ENCODE measurements around the gene DHX38.
A peak's percentile ranks its signal among the peaks of the same experiment; 100 is the strongest.
"Not testable (repeated sequence)": the region's sequence is repeated elsewhere in the genome, so short reads cannot be mapped to it uniquely, and the experiment has no call there.

The DHX38 gene

DNA sequence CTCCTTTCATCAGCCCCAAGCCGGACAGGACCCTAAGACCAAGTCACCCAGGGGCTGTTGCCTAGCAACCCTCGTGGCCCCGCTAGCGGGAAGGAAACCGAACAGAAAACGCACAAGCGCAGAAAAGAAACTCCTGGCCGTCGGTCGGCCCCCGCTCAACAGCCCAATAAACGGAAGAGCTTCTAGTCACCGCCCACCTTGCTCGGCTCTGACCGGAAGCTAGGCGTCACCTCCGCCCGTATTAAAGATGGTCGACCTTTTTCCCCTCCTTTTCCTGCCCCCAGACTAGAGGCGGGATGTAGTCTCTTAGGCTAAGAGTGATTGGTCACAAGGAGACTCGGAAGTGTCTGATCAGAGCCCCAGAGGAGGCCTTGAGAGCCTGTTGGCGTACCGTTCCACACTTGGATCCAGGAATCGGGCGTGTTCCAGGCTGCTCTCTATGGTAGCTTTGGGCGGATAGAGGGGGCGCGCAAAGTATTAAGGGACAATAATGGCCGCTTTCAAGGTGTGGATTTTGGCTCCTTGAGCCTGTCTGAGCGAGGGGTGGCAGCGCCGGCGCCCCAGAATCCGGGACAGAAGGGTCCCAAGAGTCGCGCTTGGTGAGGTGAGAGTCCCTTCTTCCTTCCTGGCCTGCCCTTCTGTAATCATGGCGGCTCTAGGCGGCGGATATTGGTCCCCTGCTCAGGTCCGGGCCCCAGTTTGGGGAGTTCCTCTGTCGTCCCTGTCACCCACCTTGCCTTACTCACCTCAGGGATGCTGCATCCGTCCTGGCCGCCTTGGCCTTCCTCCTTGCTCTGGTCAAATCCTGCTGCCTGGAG is at the start of gene DHX38, which contains the start of gene TXNL4B:
Gene DHX38, plus strand, starts transcription at position 400 of the 818 bp plus-strand sequence. CDS start 2,311 bp downstream, outside the sequence.
Gene TXNL4B, minus strand, starts transcription at position 173 of the 818 bp plus-strand sequence. CDS start 2,871 bp downstream, outside the sequence.
- DNase-seq, result peak; percentile 97

DNA sequence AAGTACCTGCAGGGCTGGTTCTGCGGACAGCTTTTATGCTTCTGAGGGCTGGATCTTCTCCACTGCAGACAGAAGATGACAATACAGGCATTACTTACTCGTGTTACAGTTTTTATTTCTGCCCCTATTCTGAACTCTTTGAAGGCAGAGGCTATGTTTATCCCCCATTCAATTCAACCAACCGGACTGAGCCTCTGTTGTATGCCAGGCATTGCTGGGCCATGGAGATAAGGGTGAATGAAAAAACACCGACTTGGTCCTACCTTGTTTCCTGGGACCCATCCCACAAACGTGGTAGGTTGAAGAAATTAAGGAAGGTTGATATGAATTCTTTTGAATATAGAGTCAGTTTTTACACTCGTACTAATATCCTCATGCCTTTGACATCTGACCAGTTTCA is 49.4 kb upstream of the DHX38 start:
- DNase-seq, result no peak

DNA sequence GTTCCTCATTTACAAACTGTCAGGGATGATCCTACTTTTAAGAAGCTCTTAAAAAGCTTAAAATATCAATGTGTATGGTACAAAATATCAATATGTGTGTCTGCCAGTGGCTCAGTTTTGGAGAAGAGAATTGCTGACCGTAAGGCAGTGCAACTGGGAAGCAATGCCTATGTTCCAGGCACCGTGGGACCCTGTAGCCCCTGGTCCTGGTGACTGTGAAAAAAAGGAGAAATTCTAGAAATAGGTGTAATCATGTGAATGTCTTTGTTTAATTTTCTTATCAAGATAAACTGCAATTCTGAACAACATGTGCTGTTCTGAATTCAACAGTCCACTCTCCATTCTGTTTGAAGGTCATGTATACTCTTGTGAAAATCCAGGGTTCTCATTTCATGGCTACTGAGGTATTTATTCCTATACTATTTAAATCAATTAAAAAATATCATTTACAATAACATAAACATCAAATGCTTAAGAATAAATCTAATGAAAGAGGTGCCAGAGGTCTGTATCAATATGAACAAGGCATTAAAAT is 48.8 kb upstream of the DHX38 start:
- no peak for DNase-seq

DNA sequence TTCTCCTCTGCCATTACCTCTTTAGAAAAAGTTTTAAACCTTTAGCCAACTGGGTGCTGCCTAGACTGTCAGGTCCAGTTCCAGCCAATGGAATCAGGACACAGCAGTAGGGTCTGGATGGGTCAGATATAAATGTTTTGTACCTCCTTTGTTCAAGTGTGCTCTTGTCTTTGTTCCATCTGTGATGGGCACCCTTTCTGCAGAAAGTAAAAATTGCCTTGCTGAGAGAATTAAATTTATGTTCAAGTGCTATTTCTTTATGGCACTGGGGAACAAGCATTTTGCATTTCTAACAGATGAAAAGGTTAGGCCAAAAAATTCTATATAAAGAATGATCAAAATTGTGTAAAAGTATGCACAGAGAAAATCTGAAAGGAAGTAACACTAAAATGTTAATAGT is 44.5 kb upstream of the DHX38 start:
- DNase-seq, result no peak

DNA sequence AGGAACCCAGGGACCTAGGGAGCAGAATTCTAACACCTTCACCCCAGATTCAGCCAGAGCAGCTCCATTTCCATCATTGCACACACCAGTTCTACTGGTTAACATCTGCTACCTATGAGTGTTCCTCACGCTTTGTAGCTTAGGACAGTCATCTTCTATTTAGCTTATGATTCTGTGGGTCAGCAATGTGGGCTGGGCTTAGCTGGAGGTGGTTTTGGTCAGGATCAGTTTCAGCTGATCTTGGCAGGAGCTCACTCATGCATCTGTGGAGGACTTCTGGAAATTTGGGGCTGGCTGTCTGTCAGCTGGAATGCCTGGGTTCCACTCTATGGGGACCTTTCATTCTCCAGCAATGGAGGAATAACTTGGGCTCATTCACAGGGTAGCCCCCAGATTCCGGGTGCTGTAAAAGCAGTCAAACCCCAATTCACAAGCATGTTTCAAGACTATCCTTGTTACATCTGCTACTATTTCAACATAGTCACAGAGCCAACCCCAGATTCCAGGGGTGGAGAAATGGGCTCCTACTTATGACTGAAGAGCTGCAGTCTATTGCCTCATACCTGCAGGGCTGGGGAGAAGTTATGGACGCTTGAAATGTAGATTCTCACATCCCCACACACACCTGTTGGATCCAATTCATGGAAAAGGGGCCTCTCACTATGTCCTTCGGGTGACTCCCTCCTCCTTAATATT is 42.7 kb upstream of the DHX38 start:
- no peak for DNase-seq

DNA sequence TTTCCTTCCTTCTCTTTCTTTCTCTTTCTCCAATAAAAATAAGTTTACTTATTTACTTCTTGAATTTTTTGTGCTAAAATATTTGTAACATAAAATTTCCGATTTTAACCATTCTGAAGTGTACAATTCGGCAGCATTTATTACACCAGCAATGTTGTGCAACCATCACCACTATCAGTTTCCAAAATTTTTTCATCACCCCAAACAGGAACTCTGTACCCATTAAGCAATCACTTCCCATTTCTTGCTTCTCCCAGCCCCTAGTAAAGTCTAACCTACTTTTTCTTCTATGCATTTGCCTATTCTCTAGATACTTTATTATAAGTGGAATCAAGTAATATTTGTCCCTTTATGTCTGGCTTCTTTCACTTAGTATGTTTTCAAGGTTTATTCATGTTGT is 41.8 kb upstream of the DHX38 start:
- no peak for DNase-seq

DNA sequence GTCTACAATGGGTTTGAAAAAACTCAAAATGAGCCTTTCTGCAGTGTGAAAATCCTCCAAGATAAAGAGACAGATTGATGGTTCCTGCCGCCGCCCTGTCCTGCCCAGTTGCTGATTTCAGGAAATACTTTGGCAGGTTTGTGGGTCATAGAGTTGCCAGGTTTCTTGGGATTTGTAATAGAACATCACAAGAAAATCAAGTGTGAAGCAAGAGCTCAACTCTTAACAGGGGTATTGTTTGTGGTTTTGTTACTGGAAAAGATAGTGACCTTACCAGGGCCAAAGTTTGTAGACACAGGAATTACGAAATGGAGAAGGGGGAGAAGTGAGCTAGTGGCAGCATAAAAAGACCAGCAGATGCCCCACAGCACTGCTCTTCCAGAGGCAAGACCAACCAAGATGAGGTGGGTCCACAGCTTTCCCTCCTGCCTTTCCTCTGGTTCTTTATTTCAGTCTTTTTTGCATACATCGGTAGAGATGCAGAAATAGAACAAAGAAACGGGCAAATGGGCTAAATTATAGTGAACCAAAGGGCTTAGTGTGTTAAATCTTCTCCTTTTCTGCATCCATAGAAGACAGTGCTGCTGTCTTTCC is 39.3 kb upstream of the DHX38 start, which contains the start of gene HP:
Gene HP, plus strand, starts transcription at position 252 of the 594 bp plus-strand sequence. Its CDS starts 148 bp downstream, at position 400.
- DNase-seq, result not testable (repeated sequence)

DNA sequence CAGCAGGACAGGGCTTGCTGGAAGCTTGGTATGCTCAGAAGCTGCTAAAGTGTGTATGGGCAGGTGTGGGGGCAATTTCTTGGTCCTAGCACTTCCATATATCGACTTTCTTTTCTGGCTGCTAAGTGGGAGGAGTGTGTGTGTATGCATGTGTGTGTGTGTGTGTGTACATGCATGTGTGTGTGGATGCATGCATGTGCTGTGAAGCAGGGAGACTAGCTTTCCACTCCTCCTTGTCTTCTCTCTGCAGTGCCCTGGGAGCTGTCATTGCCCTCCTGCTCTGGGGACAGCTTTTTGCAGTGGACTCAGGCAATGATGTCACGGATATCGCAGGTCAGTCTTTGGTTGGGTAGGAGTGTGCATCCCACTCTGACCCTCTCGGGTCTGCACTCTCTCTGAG is 37.7 kb upstream of the DHX38 start:
- DNase-seq, result no peak

DNA sequence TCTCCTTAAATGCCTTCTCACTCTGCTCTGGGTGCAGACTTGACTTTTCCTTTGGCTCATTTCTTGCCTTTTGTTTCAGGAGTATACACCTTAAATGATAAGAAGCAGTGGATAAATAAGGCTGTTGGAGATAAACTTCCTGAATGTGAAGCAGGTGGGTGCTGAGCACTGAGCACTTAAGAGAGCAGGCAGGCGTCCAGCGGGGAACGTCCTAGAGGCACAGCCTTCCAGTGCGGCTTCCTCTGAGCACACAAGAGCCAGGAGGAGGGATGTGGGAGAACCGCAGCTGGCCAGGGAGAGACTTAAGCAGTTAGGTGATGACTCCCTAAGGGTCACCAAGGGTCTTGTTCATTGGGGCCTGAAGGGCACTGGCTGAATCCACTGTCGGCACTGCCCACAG is 36.3 kb upstream of the DHX38 start:
- not testable (repeated sequence) for DNase-seq

DNA sequence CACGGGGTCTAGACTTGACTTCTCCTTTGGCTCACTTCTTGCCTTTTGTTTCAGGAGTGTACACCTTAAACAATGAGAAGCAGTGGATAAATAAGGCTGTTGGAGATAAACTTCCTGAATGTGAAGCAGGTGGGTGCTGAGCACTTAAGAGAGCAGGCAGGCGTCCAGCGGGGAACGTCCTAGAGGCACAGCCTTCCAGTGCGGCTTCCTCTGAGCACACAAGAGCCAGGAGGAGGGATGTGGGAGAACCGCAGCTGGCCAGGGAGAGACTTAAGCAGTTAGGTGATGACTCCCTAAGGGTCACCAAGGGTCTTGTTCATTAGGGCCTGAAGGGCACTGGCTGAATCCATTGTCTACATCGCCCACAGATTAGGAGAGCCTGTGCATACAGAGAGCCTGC is 34.6 kb upstream of the DHX38 start:
- DNase-seq, result not testable (repeated sequence)

DNA sequence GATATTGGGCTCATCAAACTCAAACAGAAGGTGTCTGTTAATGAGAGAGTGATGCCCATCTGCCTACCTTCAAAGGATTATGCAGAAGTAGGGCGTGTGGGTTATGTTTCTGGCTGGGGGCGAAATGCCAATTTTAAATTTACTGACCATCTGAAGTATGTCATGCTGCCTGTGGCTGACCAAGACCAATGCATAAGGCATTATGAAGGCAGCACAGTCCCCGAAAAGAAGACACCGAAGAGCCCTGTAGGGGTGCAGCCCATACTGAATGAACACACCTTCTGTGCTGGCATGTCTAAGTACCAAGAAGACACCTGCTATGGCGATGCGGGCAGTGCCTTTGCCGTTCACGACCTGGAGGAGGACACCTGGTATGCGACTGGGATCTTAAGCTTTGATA is 33.2 kb upstream of the DHX38 start:
- no peak for DNase-seq

DNA sequence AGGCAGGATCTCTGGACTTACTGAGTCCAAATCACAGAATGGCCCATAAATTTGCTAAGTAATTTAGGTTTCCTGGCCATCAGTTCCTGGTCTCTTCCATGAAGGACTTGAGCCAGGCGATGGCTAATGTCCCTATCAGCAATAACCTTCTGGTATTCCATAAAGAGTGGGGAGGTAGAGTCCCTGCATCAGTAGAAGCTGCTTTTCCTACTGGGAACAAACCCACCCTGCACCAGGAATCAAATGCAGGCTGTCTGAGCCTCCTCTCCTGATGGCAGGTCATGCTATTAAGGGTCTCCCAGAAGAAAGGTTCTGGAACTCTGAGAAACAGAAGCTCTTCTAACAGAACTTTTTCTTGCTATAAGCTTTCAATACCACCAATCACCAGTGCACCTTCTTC is 32.1 kb upstream of the DHX38 start:
- no peak for DNase-seq

DNA sequence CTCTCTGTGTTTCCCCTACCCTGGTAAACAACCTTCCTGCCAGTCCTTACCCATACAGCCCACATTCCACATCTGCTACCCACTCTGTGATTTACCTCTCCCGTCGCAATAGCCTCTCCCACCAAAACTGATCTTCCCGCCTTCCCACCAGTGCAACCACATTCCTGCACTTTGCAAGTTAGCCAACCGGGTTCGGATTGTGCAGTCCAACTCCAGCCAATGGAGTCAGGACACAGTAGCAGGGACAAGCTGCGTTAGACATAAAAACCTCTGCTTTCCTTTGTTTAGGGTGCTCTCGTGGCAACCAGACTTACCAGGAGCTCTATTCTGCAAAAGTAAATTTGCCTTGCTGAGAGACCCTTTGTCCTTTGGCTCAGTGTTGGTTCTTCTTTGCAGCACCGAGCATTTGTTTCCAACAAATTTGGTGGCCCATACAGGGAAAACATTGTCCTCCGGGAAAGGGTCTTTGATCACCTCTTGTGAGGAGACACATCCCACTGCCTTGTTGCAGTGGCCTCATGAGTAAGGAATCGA is 29.2 kb upstream of the DHX38 start:
- DNase-seq, result no peak

DNA sequence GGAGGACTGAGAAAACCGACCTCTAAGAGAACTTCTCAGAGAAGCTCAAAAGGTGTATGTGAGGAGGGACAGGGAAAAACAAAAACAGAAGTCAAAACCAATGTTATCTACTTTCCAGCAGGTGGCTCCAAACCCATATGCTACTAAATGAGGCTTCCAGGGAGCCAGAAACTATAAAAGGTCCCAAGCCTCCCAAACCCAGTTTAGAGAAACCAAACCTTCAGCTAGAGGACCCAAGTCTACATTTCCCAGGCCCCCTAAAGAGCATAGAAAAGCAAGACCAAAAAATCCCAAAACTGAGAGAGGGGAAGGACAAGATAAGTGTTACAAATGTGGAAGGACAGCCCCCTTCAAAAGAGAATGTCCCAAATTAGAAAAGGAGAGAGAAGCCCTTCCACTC is 26.9 kb upstream of the DHX38 start:
- DNase-seq, result no peak

DNA sequence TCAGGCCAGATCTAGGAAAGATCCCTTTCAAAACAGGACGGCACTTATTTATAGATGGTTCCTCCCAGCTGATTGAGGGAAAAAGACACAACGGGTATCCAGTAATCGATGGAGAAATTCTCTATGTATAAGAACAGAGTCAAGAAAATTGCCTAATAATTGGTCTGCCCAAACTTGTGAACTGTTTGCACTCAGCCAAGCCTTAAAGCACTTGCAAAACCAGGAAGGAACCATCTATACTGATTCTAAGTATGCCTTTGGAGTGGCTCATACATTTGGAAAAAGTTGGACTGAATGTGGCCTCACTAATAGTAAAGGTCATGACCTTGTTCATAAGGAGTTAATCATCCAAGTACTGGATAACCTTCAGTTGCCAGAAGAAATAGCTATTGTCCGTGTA is 24.7 kb upstream of the DHX38 start:
- DNase-seq, result no peak

DNA sequence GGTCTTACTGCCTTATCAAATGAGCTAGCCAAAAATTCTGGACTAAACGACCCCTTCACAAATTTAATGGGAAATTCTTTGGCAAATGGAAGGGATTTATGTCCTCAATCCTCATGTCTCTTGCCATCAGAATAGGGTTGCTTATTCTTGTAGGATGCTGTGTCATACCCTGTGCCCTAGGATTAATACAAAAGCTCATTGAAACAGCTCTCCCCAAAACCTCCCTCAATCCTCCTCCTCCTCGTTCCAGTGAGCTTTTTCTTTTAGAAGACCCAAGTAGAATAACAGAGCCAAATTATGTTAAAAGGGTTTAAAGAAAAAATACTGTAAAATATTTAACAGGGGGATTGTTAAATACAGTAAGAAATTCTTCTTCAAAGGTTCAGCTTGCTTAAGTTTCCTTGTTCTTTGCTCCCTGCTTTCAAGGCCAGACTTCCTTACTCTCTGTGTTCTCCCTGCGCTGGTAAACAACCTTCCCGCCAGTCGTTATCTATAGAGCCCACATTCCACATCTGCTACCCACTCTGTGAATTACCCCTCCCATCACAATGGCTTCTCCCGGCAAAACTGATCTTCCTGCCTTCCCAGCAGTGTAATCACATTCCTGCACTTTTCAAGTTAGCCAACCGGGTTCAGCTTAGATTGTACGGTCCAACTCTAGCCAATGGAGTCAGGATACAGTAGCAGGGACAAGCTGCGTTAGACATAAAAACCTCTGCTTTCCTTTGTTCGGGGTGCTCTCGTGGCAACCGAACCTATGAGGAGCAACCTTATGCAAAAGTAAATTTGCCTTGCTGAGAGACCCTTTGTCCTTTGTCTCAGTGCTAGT is 20.9 kb upstream of the DHX38 start:
- DNase-seq, result no peak

DNA sequence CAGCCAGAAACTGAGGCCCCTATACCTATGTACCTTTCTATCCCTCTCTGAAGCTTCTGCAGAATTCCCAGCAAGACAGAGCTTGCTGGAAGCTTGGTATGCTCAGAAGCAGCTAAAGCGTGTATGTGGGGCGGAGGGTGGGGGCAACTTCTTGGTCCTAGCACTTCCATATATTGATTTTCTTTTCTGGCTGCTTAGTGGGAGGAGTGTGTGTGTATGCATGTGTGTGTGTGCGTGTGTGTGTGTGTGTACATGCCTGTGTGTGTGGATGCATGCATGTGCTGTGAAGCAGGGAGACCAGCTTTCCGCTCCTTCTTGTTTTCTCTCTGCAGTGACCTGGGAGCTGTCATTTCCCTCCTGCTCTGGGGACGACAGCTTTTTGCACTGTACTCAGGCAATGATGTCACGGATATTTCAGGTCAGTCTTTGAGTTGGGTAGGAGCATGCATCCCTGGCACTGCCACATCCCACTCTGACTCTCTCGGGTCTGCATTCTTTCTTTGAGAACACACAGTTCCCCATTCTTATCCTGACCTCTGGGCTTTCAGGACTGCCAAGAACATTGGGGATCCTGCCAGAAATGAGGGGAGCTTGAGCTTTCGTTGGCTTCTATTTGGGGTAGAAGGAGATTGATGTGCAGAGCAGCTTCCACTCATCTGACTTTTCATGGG is 20.0 kb upstream of the DHX38 start:
- no peak for DNase-seq

DNA sequence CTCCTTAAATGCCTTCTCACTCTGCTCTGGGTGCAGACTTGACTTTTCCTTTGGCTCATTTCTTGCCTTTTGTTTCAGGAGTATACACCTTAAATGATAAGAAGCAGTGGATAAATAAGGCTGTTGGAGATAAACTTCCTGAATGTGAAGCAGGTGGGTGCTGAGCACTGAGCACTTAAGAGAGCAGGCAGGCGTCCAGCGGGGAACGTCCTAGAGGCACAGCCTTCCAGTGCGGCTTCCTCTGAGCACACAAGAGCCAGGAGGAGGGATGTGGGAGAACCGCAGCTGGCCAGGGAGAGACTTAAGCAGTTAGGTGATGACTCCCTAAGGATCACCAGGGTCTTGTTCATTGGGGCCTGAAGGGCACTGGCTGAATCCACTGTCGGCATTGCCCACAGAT is 18.6 kb upstream of the DHX38 start:
- DNase-seq, result not testable (repeated sequence)

DNA sequence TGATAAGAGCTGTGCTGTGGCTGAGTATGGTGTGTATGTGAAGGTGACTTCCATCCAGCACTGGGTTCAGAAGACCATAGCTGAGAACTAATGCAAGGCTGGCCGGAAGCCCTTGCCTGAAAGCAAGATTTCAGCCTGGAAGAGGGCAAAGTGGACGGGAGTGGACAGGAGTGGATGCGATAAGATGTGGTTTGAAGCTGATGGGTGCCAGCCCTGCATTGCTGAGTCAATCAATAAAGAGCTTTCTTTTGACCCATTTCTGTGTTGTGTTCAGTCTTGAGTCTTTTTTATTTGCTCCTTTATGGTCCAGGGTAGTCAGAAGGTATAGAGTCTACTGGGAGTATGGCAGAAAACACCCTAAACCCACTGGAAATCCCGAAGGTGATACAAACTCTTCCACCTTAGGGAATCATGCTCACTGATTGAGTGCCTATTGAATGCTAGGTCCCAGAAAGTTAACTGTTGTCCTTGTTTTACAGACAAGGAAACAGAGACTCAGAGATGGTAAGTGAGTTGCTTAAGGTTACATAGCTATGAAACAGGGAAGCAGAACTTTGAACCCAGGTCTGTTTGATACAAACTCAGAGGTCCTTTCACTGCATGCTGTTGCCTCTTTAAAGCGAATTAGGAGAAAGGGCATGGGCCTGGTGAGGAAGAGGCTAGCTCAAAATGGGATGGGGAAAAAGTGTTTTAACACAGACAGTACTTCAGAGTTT is 16.5 kb upstream of the DHX38 start:
- not testable (repeated sequence) for DNase-seq

DNA sequence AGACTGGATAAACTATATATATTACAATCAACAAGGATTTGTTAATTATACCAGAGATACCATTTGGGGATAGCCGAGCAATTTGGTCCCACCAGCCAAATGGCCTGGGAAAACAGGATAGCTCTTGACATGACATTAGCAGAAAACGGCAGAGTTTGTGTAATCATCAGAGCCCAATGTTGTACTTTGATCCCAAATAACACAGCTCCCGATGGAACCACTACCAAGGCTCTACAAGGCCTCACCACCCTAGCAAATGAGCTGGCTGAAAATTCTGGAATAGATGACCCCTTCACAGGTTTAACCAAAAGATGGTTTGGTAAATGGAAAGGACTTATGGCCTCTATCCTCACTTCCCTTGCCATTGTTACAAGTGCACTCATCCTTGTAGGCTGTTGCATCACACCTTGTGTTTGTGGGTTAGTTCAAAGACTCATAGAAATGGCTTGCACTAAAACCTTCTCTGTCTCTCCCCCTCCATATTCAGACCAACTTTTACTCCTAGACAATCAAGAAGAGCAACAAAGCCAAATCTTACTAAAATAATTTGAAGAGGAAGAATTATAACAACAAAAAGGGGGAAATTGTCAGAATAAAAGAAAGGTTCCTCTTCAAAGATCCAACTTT is 9.8 kb upstream of the DHX38 start:
- DNase-seq, result no peak
